Measurements from ENCODE around the gene POGLUT2.

- TF ChIP-seq SMAD1 (IDR thresholded peaks at IDR 0.05; ENCODE audit: low read depth, partially characterized antibody) (no peak), SIN3A (IDR thresholded peaks at IDR 0.05; ENCODE audit: low read depth, low read length) (no peak), ZBTB40 (IDR thresholded peaks at IDR 0.05; ENCODE audit: borderline replicate concordance) (no peak), POLR2A (IDR thresholded peaks at IDR 0.05; ENCODE audit: low read depth, low read length) (no peak), EP300 (IDR thresholded peaks at IDR 0.05; ENCODE audit: borderline replicate concordance in 1 of 2, control insufficient read depth in 1 of 2, low read depth in 2 of 2, low read length in 2 of 2) (no peak), CTCF (IDR thresholded peaks at IDR 0.05 in 2 of 3, conservative IDR thresholded peaks at IDR 0.05 in 1 of 3; ENCODE audit: control insufficient read depth in 2 of 3, extremely low read depth in 1 of 3, insufficient read depth in 1 of 3, low read depth in 3 of 3, low read length in 3 of 3) (no peak), CEBPB (IDR thresholded peaks at IDR 0.05; ENCODE audit: borderline replicate concordance in 1 of 2, low read depth in 2 of 2, low read length in 2 of 2) (no peak), YY1 (IDR thresholded peaks at IDR 0.05; ENCODE audit: low read depth, low read length) (no peak), CHD1 (IDR thresholded peaks at IDR 0.05; ENCODE audit: low read depth, low read length) (no peak), PML (IDR thresholded peaks at IDR 0.05; ENCODE audit: low read length) (no peak), NFIC (IDR thresholded peaks at IDR 0.05; ENCODE audit: low read depth, low read length) (no peak), BMI1 (IDR thresholded peaks at IDR 0.05; ENCODE audit: borderline replicate concordance) (no peak), TAF1 (IDR thresholded peaks at IDR 0.05; ENCODE audit: borderline replicate concordance, low read depth, low read length) (no peak), HCFC1 (IDR thresholded peaks at IDR 0.05; ENCODE audit: low read length) (no peak)
Measured at GRCh38 chr13:102781591-102781990, 17.2 kb downstream of the POGLUT2 start.
